Esophagus muscularis mucosa (tissue), 4 donors: Measurements from ENCODE around the gene SPTB. TPM values are rescaled to one million over a fixed set of nuclear protein-coding genes. Genes with fewer than 3 reads are reported as not detected.

ENCODE experiments used
- DNase-seq: peaks from one replicate; pipeline ENCODE4 v3.0.0-alpha.2; 2017; ENCODE audit errors: extremely low spot score
- H3K27ac ChIP-seq, 4 donors: fragments of 200-600 bp; sonication (generic); replicated peaks in 1 of 4; 1 replicate in 3 of 4; 2 replicates in 1 of 4; pipeline ENCODE4 v1.5.1; 2016 to 2019; ENCODE audit warnings: mild to moderate bottlenecking in 1 of 4
- H3K27me3 ChIP-seq, 4 donors: fragments of 200-600 bp; sonication (generic); one replicate each; pipeline versions ENCODE4 v1.5.1 to v1.6.0; 2016 to 2019
- H3K36me3 ChIP-seq, 4 donors: fragments of 200-600 bp; sonication (generic); one replicate each; pipeline ENCODE4 v1.5.1; 2016 to 2019
- H3K4me1 ChIP-seq, 4 donors: fragments of 200-600 bp; sonication (generic); one replicate each; pipeline ENCODE4 v1.5.1; 2016 to 2019
- H3K4me3 ChIP-seq, 4 donors: fragments of 200-600 bp; sonication (generic); 1 replicate in 2 of 4; 2 replicates in 2 of 4; pipeline ENCODE4 v1.5.1; 2016 to 2019; ENCODE audit warnings: mild to moderate bottlenecking in 4 of 4, moderate library complexity in 1 of 4
- H3K9me3 ChIP-seq, 4 donors: fragments of 200-600 bp; sonication (generic); 1 replicate in 3 of 4; 2 replicates in 1 of 4; pipeline ENCODE4 v1.5.1; 2016 to 2019
- CTCF ChIP-seq, 3 experiments: fragments of 200-600 bp in 2 of 3; fragments of 450-650 bp in 1 of 3; sonication (generic) in 2 of 3; IDR thresholded peaks; one replicate each; pipeline ENCODE4 v1.5.1; 2017 to 2019; ENCODE audit warnings: antibody characterized with exemption in 3 of 3, mild to moderate bottlenecking in 2 of 3, moderate library complexity in 1 of 3
- EP300 ChIP-seq: sonication (generic); formaldehyde crosslinking; IDR thresholded peaks from one replicate; pipeline ENCODE4 v1.6.1; 2017; ENCODE audit warnings: antibody characterized with exemption
- POLR2A ChIP-seq: fragments of 450-650 bp; IDR thresholded peaks from one replicate; pipeline ENCODE4 v1.6.1; 2017; ENCODE audit warnings: antibody characterized with exemption, moderate library complexity, mild to moderate bottlenecking, low read depth
- POLR2AphosphoS5 ChIP-seq, 2 donors: sonication (generic); formaldehyde crosslinking; IDR thresholded peaks; one replicate each; pipeline ENCODE4 v1.6.1; 2017; ENCODE audit warnings: antibody characterized with exemption in 2 of 2
- WGBS: methylation state at CpG from one replicate; pipeline ENCODE4 v1.1.5; 2018; 5-methylcytosine and 5-hydroxymethylcytosine counted together
- intact Hi-C: fragments of 100-400 bp; cut with DNase I; formaldehyde crosslinking; loops from one replicate; pipeline ENCODE4 v1.15.1; 2023
- total RNA-seq, 4 donors: library from RNA; depleted of rRNA; stranded (reverse); fragments of >200 nt; gene quantifications; one replicate each; pipeline versions ENCODE4 v1.1.0 to v1.2.1, GENCODE V29; 2016

SPTB gene
- total RNA-seq, 4 donors from 2014 or later, result 0.83 to 2.5 (median 1.8) TPM

GRCh38 chr14:64834965-64835364 is 44.7 kb downstream of the SPTB start:
- Histone ChIP-seq H3K9me3 (no peaks in the 10 kb centered on the region), H3K4me1 (peaks cover 0 to 6% (median 0%) of the 10 kb centered on the region in 4 donors), H3K27me3 (peaks cover 0 to 4% (median 0%) of the 10 kb centered on the region in 4 donors), H3K4me3 (no peak overlapping the region), H3K36me3 (no peaks in the 10 kb centered on the region), H3K27ac (no peak overlapping the region)
- WGBS, result 65% methylated on average over 3 of the region's 3 CpGs
- intact Hi-C loops, result no loop called here
- no peak for TF ChIP-seq EP300
- TF ChIP-seq POLR2AphosphoS5 (IDR thresholded peaks at IDR 0.05), result no peak
- no peak for TF ChIP-seq POLR2A
- no peak for TF ChIP-seq CTCF (IDR thresholded peaks at IDR 0.05)
- DNase-seq, result no peak

GRCh38 chr14:64831419-64831818 is 48.3 kb downstream of the SPTB start:
- Histone ChIP-seq H3K4me3 (no peak overlapping the region), H3K4me1 (peaks cover 0 to 11% (median 0%) of the 10 kb centered on the region in 4 donors), H3K27me3 (no peaks in the 10 kb centered on the region), H3K9me3 (no peaks in the 10 kb centered on the region), H3K27ac (no peak overlapping the region), H3K36me3 (no peaks in the 10 kb centered on the region)
- no peak for DNase-seq
- WGBS, result 79% methylated on average over 5 of the region's 5 CpGs
- intact Hi-C loops, result no loop called here
- no peak for TF ChIP-seq POLR2A
- TF ChIP-seq POLR2AphosphoS5 (IDR thresholded peaks at IDR 0.05), result no peak
- no peak for TF ChIP-seq EP300
- TF ChIP-seq CTCF (IDR thresholded peaks at IDR 0.05), result no peak

GRCh38 chr14:64830961-64831360 is 48.7 kb downstream of the SPTB start:
- H3K9me3 ChIP-seq, result no peaks in the 10 kb centered on the region
- no peaks in the 10 kb centered on the region for H3K27me3 ChIP-seq
- 83% methylated on average over 1 of the region's 1 CpG for WGBS
- no peaks in the 10 kb centered on the region for H3K36me3 ChIP-seq
- peaks cover 0 to 12% (median 0%) of the 10 kb centered on the region in 4 donors for H3K4me1 ChIP-seq
- no peak overlapping the region for H3K4me3 ChIP-seq
- intact Hi-C loops, result no loop called here
- TF ChIP-seq CTCF (IDR thresholded peaks at IDR 0.05), result no peak
- no peak for TF ChIP-seq EP300
- no peak for TF ChIP-seq POLR2A
- TF ChIP-seq POLR2AphosphoS5 (IDR thresholded peaks at IDR 0.05), result no peak
- DNase-seq, result no peak
- H3K27ac ChIP-seq, result no peak overlapping the region

- Histone ChIP-seq H3K27me3 (no peaks in the 10 kb centered on the region), H3K4me1 (peaks cover 6 to 23% (median 7%) of the 10 kb centered on the region in 4 donors), H3K27ac (no peak overlapping the region), H3K36me3 (no peaks in the 10 kb centered on the region), H3K4me3 (no peak overlapping the region), H3K9me3 (no peaks in the 10 kb centered on the region)
- no peak for DNase-seq
- 69% methylated on average over 3 of the region's 3 CpGs for WGBS
- TF ChIP-seq POLR2A, result no peak
- TF ChIP-seq CTCF (IDR thresholded peaks at IDR 0.05), result no peak
- TF ChIP-seq EP300, result no peak
- TF ChIP-seq POLR2AphosphoS5 (IDR thresholded peaks at IDR 0.05), result no peak
- intact Hi-C loops, result no loop called here
Measured at GRCh38 chr14:64828071-64828470, 51.6 kb downstream of the SPTB start.

GRCh38 chr14:64826845-64827244 is 52.9 kb downstream of the SPTB start:
- WGBS, result 82% methylated on average over 6 of the region's 6 CpGs
- H3K4me1 ChIP-seq, result peaks cover 7 to 25% (median 9%) of the 10 kb centered on the region in 4 donors
- no peak overlapping the region for H3K27ac ChIP-seq

More at GRCh38 chr14:64826845-64827244, 52.9 kb downstream of the SPTB start:
- Histone ChIP-seq H3K4me3 (no peak overlapping the region), H3K27me3 (no peaks in the 10 kb centered on the region), H3K36me3 (no peaks in the 10 kb centered on the region), H3K9me3 (no peaks in the 10 kb centered on the region)
- intact Hi-C loops, result no loop called here
- no peak for DNase-seq
- TF ChIP-seq CTCF (IDR thresholded peaks at IDR 0.05) (no peak), POLR2A (no peak), EP300 (no peak), POLR2AphosphoS5 (IDR thresholded peaks at IDR 0.05) (no peak)
